Activated CD4-positive, alpha-beta memory T cell treated with anti-CD3 and anti-CD28 coated beads, Interleukin-2, amount 10 ng/mL, durations not matched to agents 7 days and 5 days (primary cell): ENCODE results near the gene TOX2. TPM values are rescaled to one million over a fixed set of nuclear protein-coding genes. Genes with fewer than 3 reads are reported as not detected.

Experiments used
- CTCF ChIA-PET: fragments of 350-600 bp; sonication (Branson Sonifier 250); formaldehyde crosslinking; loops from one replicate; lab custom pipeline; 2021; ENCODE audit warnings: antibody characterized with exemption, inconsistent platforms; lab: Charles Lee
- POLR2A ChIA-PET: fragments of 350-600 bp; sonication (Branson Sonifier 250); formaldehyde crosslinking; loops from one replicate; lab custom pipeline; 2021; ENCODE audit warnings: antibody characterized with exemption; lab: Charles Lee
- DNase-seq: peaks from one replicate; pipeline ENCODE4 v3.0.0-alpha.2; 2020
- H3K27ac Mint-ChIP-seq: one replicate; pipeline ENCODE4 v1.8.0; 2021; ENCODE audit warnings: mild to moderate bottlenecking, mixed read lengths
- H3K27me3 Mint-ChIP-seq: one replicate; pipeline ENCODE4 v1.8.0; 2021; ENCODE audit warnings: mixed read lengths
- H3K36me3 Mint-ChIP-seq: one replicate; pipeline ENCODE4 v1.8.0; 2021; ENCODE audit warnings: low read depth, mixed read lengths
- H3K4me1 Mint-ChIP-seq: one replicate; pipeline ENCODE4 v1.8.0; 2021; ENCODE audit warnings: mixed read lengths
- H3K4me3 Mint-ChIP-seq: one replicate; pipeline ENCODE4 v1.8.0; 2021; ENCODE audit warnings: mild to moderate bottlenecking, mixed read lengths
- H3K9me3 Mint-ChIP-seq: one replicate; pipeline ENCODE4 v1.8.0; 2021; ENCODE audit warnings: mixed read lengths
- total RNA-seq, 2 experiments: library from RNA; stranded (reverse); gene quantifications; one replicate each; pipeline ENCODE4 v1.2.3, GENCODE V29; 2021

TOX2 gene
- total RNA-seq, 2 experiments from 2014 or later, result 4.4 to 4.6 TPM

GRCh38 chr20:43958626-43959025 lies 44.0 kb downstream of the TOX2 start:
- Mint-ChIP-seq H3K27me3 (peaks cover 55% of the 10 kb centered on the region), H3K4me1 (peaks cover 57% of the 10 kb centered on the region), H3K4me3 (no peak overlapping the region), H3K36me3 (peaks cover 18% of the 10 kb centered on the region), H3K9me3 (peaks cover 17% of the 10 kb centered on the region), H3K27ac (no peak overlapping the region)
- CTCF ChIA-PET, result no interaction called here
- POLR2A ChIA-PET, result interaction anchor here (0.8 to 2.0 kb wide), 6 partner anchors 8 to 207 kb away, joined by 3 to 9 read pairs (median 5); no protein-coding TSS in a partner anchor
- DNase-seq, result no peak

- no peak overlapping the region for H3K4me3 Mint-ChIP-seq
- ChIA-PET CTCF (interaction anchor here (1.4 kb wide), 1 partner anchor 60 kb away, joined by 4 read pairs; no protein-coding TSS in a partner anchor), POLR2A (interaction anchor here (0.7 to 2.0 kb wide), 8 partner anchors 9 to 208 kb away, joined by 3 to 9 read pairs (median 4); no protein-coding TSS in a partner anchor)
- peaks cover 17% of the 10 kb centered on the region for H3K9me3 Mint-ChIP-seq
- peaks cover 18% of the 10 kb centered on the region for H3K36me3 Mint-ChIP-seq
- H3K27ac Mint-ChIP-seq, result peak overlapping the region; percentile 17
- H3K4me1 Mint-ChIP-seq, result peaks cover 54% of the 10 kb centered on the region
- peaks cover 49% of the 10 kb centered on the region for H3K27me3 Mint-ChIP-seq
- DNase-seq, result peak; percentile 32
Observed at GRCh38 chr20:43959079-43959919, 44.6 kb downstream of the TOX2 start.

GRCh38 chr20:43959920-43960227 lies 45.2 kb downstream of the TOX2 start:
- H3K27me3 Mint-ChIP-seq, result peaks cover 43% of the 10 kb centered on the region
- peaks cover 18% of the 10 kb centered on the region for H3K36me3 Mint-ChIP-seq
- ChIA-PET CTCF (interaction anchor here (1.4 kb wide), 1 partner anchor 59 kb away, joined by 4 read pairs; no protein-coding TSS in a partner anchor), POLR2A (interaction anchor here (0.7 to 2.0 kb wide), 5 partner anchors 12 to 208 kb away, joined by 3 to 6 read pairs (median 4); no protein-coding TSS in a partner anchor)
- no peak overlapping the region for H3K27ac Mint-ChIP-seq
- no peak for DNase-seq
- no peak overlapping the region for H3K4me3 Mint-ChIP-seq
- peaks cover 53% of the 10 kb centered on the region for H3K4me1 Mint-ChIP-seq
- peaks cover 17% of the 10 kb centered on the region for H3K9me3 Mint-ChIP-seq

- Mint-ChIP-seq H3K27ac (no peak overlapping the region), H3K36me3 (peaks cover 18% of the 10 kb centered on the region), H3K27me3 (peaks cover 42% of the 10 kb centered on the region), H3K4me3 (no peak overlapping the region), H3K9me3 (peaks cover 17% of the 10 kb centered on the region), H3K4me1 (peaks cover 52% of the 10 kb centered on the region)
- ChIA-PET CTCF (interaction anchor here (1.4 kb wide), 1 partner anchor 59 kb away, joined by 4 read pairs; no protein-coding TSS in a partner anchor), POLR2A (interaction anchor here (0.7 to 2.0 kb wide), 4 partner anchors 11 to 209 kb away, joined by 3 to 6 read pairs (median 4); no protein-coding TSS in a partner anchor)
- no peak for DNase-seq
Observed at GRCh38 chr20:43960231-43960630, 45.6 kb downstream of the TOX2 start.

- Mint-ChIP-seq H3K9me3 (peaks cover 17% of the 10 kb centered on the region), H3K4me1 (peaks cover 43% of the 10 kb centered on the region), H3K27me3 (peaks cover 40% of the 10 kb centered on the region), H3K4me3 (no peak overlapping the region), H3K27ac (no peak overlapping the region), H3K36me3 (peaks cover 18% of the 10 kb centered on the region)
- no peak for DNase-seq
- POLR2A ChIA-PET, result interaction anchor here (0.9 kb wide), 1 partner anchor 10 kb away, joined by 3 read pairs; no protein-coding TSS in a partner anchor
- CTCF ChIA-PET, result no interaction called here
Observed at GRCh38 chr20:43961116-43961515, 46.5 kb downstream of the TOX2 start.

GRCh38 chr20:43961541-43962471 lies 47.2 kb downstream of the TOX2 start:
- H3K4me1 Mint-ChIP-seq, result peaks cover 38% of the 10 kb centered on the region
- H3K36me3 Mint-ChIP-seq, result peaks cover 16% of the 10 kb centered on the region
- no peak for DNase-seq
- H3K9me3 Mint-ChIP-seq, result peaks cover 14% of the 10 kb centered on the region
- no peak overlapping the region for H3K27ac Mint-ChIP-seq
- H3K27me3 Mint-ChIP-seq, result peaks cover 36% of the 10 kb centered on the region
- CTCF ChIA-PET, result no interaction called here
- H3K4me3 Mint-ChIP-seq, result no peak overlapping the region
- POLR2A ChIA-PET, result no interaction called here

GRCh38 chr20:43962530-43962929 lies 47.9 kb downstream of the TOX2 start:
- CTCF ChIA-PET, result no interaction called here
- H3K36me3 Mint-ChIP-seq, result peaks cover 9% of the 10 kb centered on the region
- POLR2A ChIA-PET, result no interaction called here

GRCh38 chr20:43963233-43963632 lies 48.6 kb downstream of the TOX2 start:
- CTCF ChIA-PET, result interaction anchor here (1.4 kb wide), 1 partner anchor 16 kb away, joined by 3 read pairs; no protein-coding TSS in a partner anchor
- H3K27ac Mint-ChIP-seq, result no peak overlapping the region
- H3K9me3 Mint-ChIP-seq, result peaks cover 2% of the 10 kb centered on the region
- peaks cover 32% of the 10 kb centered on the region for H3K4me1 Mint-ChIP-seq
- POLR2A ChIA-PET, result no interaction called here
- H3K27me3 Mint-ChIP-seq, result peaks cover 24% of the 10 kb centered on the region
- peaks cover 3% of the 10 kb centered on the region for H3K36me3 Mint-ChIP-seq
- H3K4me3 Mint-ChIP-seq, result no peak overlapping the region
- no peak for DNase-seq

More at GRCh38 chr20:43962530-43962929, 47.9 kb downstream of the TOX2 start:
- Mint-ChIP-seq H3K4me3 (no peak overlapping the region), H3K9me3 (peaks cover 8% of the 10 kb centered on the region), H3K27me3 (peaks cover 29% of the 10 kb centered on the region), H3K27ac (no peak overlapping the region), H3K4me1 (peaks cover 35% of the 10 kb centered on the region)
- no peak for DNase-seq

- H3K36me3 Mint-ChIP-seq, result no peaks in the 10 kb centered on the region
- peak; percentile 26 for DNase-seq
- CTCF ChIA-PET, result interaction anchor here (1.4 kb wide), 1 partner anchor 15 kb away, joined by 3 read pairs; no protein-coding TSS in a partner anchor
- no peak overlapping the region for H3K4me3 Mint-ChIP-seq
- no peaks in the 10 kb centered on the region for H3K9me3 Mint-ChIP-seq
- peaks cover 24% of the 10 kb centered on the region for H3K4me1 Mint-ChIP-seq
- POLR2A ChIA-PET, result interaction anchor here (1.6 kb wide), 1 partner anchor 22 kb away, joined by 9 read pairs; no protein-coding TSS in a partner anchor
- H3K27ac Mint-ChIP-seq, result no peak overlapping the region
- peaks cover 24% of the 10 kb centered on the region for H3K27me3 Mint-ChIP-seq
Observed at GRCh38 chr20:43963872-43964791, 49.5 kb downstream of the TOX2 start.

GRCh38 chr20:43968341-43969000 lies 53.8 kb downstream of the TOX2 start:
- H3K9me3 Mint-ChIP-seq, result no peaks in the 10 kb centered on the region
- POLR2A ChIA-PET, result no interaction called here
- H3K36me3 Mint-ChIP-seq, result no peaks in the 10 kb centered on the region
- CTCF ChIA-PET, result no interaction called here
- peaks cover 10% of the 10 kb centered on the region for H3K4me1 Mint-ChIP-seq
- DNase-seq, result no peak
- H3K27ac Mint-ChIP-seq, result no peak overlapping the region
- H3K27me3 Mint-ChIP-seq, result peaks cover 27% of the 10 kb centered on the region
- no peak overlapping the region for H3K4me3 Mint-ChIP-seq

- H3K9me3 Mint-ChIP-seq, result no peaks in the 10 kb centered on the region
- DNase-seq, result no peak
- no peak overlapping the region for H3K4me3 Mint-ChIP-seq
- ChIA-PET POLR2A (no interaction called here), CTCF (no interaction called here)
- no peaks in the 10 kb centered on the region for H3K36me3 Mint-ChIP-seq
- no peak overlapping the region for H3K27ac Mint-ChIP-seq
- peaks cover 27% of the 10 kb centered on the region for H3K27me3 Mint-ChIP-seq
- peaks cover 10% of the 10 kb centered on the region for H3K4me1 Mint-ChIP-seq
Observed at GRCh38 chr20:43969028-43969447, 54.4 kb downstream of the TOX2 start.
